T follicular helper cell (primary cell): ENCODE measurements around the gene TEP1.
"Not testable (repeated sequence)": the region's sequence is repeated elsewhere in the genome, so short reads cannot be mapped to it uniquely, and the experiment has no call there.

Experiments used
- DNase-seq: peaks from one replicate; pipeline ENCODE4 v3.0.0-alpha.2; 2020; ENCODE audit warnings: low read depth
- total RNA-seq, 2 experiments: gene quantifications; one replicate each; lab custom pipeline; 2026; lab: John Stamatoyannopoulos, UW

Gene TEP1
- total RNA-seq, result 112 to 257 reads per million in 2 experiments

- DNase-seq, result peak; percentile 58
Measured at GRCh38 chr14:20412876-20413743, at the start of gene TEP1. TEP1 (minus strand) TSS chr14:20413501; CDS start chr14:20408439, 5,062 bp downstream.

- peak; percentile 99 for DNase-seq
Measured at GRCh38 chr14:20461225-20462141, 48.2 kb upstream of the TEP1 start, which contains the start of gene PIP4P1. PIP4P1 (minus strand) TSS chr14:20461434; CDS start chr14:20461325, 109 bp downstream.

GRCh38 chr14:20460458-20461224, 47.3 kb upstream of the TEP1 start:
- peak; percentile 68 for DNase-seq

GRCh38 chr14:20458031-20458789, 44.9 kb upstream of the TEP1 start:
- no peak for DNase-seq

DNA sequence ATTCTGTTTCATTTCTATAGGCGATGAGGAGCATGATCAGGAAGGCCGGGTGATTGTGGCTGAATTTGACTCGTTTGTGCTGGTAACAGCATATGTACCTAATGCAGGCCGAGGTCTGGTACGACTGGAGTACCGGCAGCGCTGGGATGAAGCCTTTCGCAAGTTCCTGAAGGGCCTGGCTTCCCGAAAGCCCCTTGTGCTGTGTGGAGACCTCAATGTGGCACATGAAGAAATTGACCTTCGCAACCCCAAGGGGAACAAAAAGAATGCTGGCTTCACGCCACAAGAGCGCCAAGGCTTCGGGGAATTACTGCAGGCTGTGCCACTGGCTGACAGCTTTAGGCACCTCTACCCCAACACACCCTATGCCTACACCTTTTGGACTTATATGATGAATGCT, 43.7 kb upstream of the TEP1 start:
- no peak for DNase-seq

DNA sequence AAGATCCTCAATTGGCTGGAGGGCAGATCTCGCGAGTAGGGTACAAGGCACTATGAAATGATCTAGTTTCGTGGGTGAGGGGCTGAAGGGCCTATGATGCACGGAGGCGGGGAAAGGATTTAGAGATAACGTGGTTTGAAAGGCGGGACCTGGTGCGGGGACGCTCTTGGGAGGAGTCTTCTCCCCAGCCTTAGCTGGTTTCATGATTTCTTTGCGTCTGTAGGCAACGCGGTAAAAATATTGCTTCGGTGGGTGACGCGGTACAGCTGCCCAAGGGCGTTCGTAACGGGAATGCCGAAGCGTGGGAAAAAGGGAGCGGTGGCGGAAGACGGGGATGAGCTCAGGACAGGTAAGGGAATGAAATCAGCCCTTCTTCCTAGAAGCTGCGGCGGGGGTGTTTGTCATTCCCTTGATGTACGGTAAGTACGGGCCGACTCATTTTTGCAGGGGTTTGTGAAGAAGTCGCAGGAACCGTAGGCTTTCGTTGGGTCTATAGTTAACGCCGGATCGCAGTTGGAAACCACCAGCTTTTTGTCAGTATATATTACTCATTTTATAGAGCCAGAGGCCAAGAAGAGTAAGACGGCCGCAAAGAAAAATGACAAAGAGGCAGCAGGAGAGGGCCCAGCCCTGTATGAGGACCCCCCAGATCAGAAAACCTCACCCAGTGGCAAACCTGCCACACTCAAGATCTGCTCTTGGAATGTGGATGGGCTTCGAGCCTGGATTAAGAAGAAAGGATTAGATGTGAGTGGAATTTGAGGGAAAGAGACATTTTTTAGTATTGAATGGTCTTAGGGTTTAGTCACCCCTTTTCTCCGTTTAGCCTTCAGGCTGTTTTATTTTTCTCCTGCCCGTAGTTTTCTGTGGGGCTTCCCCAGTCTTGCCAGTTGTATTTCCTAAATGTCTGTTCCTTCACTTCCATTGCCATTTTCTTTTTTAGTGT, 42.3 kb upstream of the TEP1 start:
- peak; percentile 69 for DNase-seq

DNA sequence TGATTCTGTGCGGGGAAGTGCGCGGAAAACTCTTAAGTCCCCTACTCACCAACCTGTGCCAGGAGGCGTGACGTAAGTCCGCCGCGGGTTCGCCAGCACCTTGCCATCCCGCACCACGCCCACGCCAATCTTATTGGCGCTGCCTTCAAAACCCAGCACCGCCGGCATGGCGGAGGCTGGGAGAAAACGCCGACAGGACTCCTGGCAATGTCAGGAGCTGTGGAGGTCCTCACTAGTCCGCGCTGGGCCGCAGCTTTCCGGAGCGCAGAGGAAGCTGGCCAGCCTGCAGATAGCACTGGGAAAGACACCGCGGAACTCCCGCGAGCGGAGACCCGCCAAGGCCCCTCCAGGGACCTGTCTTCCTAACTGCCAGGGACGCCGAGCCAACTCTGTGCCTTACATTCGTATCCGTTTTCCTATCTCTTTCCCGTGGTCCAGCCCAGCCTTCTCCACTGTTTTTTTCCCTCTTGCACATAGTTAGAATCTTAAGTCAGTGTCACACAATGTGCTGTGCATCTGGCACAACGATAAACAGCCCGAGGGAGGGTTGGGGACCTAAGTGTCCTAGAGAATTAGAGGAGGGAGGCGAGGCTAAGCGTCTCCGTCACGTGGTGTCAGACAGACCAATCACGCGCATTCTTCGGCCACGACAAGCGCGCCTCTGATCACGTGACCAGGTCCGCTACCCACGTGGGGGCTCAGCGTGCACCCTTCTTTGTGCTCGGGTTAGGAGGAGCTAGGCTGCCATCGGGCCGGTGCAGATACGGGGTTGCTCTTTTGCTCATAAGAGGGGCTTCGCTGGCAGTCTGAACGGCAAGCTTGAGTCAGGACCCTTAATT, 41.4 kb upstream of the TEP1 start, which contains the start of the genes APEX1 and OSGEP:
TSS of gene APEX1 (plus strand) at position 711 of the 839 bp plus-strand sequence. CDS start 420 bp downstream, outside the sequence.
TSS of gene OSGEP (minus strand) at position 297 of the 839 bp plus-strand sequence. CDS start at position 168, 129 bp downstream.
- DNase-seq, result peak; percentile 98

GRCh38 chr14:20452831-20453230, 39.5 kb upstream of the TEP1 start:
- not testable (repeated sequence) for DNase-seq

GRCh38 chr14:20446889-20447288, 33.6 kb upstream of the TEP1 start:
- DNase-seq, result no peak

DNA sequence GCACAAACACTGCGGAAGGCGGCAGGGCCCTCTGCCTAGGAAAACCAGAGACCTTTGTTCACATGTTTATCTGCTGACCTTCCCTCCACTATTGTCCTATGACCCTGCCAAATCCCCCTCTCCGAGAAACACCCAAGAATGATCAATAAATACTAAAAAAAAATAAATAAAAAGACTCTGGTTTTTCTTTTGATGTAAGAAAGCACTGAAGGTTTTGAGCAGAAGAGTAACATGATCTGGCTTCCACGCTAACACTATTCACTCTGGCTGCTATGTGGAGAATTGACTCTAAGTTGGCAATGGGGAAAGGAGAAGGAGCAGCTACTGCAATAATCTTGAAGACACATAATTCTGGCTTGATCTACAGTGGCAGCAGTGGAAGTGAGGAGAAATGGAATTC, 30.3 kb upstream of the TEP1 start:
- not testable (repeated sequence) for DNase-seq

DNA sequence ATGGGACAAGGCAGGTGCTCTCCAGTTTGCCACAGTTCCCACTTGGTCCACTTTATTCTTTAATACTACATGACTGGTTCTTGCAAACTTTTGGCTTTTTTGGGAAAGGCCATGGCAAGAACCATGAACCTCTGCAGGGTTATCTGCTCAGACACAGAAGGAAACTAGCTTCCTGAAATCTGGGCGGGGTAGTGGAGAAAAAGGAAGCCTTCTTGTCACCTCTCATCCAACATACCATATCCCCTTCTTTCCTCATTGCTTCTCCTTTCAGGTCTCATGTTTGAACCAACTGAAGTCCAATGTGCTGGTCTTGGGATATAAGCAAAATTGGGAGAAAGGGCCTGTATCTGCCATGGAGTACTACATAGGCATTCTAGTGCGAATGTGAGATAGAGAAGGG, 28.2 kb upstream of the TEP1 start:
- DNase-seq, result no peak

DNA sequence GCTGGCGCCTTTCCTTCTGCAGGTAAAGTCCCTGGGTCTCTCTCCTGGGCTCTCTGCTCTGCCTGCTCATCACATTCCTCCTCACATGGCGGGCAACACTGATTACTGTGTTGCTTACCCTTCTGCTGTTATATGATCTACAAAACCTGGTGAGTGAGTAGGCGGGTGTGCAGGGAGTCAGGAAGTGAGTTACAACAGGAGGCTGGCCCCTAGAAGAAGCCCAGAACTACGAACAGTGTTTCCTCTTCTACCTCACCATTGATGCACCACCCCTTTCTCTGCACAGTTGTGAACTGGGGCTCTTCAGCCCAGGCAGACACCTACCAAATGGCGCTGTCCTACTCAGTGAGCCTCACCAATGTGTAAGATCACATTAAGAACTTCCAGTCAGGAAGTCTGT, 27.6 kb upstream of the TEP1 start:
- DNase-seq, result no peak

DNA sequence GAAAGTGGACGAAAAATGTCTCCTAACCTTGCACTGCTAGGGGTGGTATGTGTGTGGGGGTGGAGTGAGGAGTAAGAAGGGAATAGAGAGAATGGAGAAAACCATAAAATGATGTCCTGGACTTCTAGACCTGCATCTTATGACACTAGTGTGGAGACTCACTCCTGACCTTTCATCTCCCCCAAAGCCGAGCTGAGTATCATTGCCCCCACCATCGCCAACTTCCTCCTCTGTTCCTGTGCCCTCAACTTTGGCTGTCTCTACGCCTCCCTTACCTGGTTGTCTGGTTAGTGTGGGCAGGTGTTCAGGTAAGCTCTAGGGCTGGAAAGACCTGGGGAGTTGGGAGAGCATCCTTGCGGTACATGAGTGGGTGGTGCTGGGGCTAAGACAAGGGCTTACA, 27.2 kb upstream of the TEP1 start:
- no peak for DNase-seq

- no peak for DNase-seq
Measured at GRCh38 chr14:20438664-20439063, 25.4 kb upstream of the TEP1 start.

DNA sequence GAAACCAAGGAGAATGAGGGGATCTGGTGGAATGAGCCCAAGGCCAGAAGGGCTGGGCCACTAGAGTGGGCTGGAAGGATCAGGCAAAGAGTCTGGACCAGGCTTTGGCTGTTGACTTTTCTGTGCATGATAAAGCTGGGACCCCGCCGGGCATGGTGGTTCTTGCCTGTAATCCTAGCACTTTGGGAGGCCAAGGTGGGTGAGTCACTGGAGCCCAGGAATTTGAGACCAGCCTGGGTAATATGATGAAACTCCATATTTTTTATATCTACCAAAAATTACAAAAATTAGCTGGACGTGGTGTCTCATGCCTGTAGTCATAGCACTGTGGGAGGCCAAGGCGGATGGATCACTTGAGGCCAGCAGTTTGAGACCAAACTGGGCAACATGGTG, 23.1 kb upstream of the TEP1 start:
- no peak for DNase-seq

- no peak for DNase-seq
Measured at GRCh38 chr14:20435582-20436362, 22.5 kb upstream of the TEP1 start, which contains the start of gene KLHL33. KLHL33 (minus strand) TSS chr14:20436166; CDS start chr14:20435811, 355 bp downstream.

DNA sequence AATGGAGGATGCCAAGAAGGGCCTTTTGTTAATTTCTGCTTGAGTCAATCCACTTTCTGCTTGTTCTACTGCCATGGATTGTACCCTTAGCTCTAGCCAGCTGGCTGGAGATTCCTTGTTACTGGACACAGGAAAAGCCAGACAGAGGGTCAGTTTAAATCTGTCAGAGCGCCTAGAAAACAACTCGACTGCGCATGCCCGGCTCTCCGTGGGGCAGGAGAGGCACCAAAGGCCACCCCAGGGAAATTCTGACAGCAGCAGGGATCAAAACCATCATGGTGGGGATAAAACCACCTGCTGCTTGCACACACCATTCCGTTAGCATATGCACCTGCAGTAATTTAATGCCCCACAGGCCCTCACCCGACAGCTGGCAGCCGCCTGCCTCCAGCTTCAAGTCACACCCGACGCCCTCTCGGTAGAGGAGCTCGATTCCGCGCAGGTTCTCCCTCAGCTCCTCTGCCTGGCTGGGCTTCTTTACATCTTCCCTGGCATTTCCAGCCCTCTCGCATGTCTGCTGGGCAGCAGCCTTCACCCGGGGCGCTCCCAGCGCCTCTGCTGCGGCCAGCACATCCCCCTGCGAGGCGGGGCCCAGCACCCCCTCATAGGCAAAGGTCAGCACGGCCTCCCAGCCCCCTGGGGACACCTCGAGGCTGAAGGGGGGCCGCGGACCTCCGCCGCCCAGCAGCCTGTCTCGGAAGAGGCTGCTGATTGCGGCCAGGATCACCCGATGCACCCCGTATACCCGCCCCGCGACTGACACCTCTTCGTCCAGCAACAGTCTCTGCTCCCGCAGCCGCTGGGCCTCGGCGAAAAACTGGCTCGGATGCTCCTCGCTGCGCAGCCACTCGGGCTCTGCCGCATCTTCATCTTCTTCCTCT, 21.6 kb upstream of the TEP1 start:
- no peak for DNase-seq
